ENCODE results near the gene WDFY4.

WDFY4 gene

DNA sequence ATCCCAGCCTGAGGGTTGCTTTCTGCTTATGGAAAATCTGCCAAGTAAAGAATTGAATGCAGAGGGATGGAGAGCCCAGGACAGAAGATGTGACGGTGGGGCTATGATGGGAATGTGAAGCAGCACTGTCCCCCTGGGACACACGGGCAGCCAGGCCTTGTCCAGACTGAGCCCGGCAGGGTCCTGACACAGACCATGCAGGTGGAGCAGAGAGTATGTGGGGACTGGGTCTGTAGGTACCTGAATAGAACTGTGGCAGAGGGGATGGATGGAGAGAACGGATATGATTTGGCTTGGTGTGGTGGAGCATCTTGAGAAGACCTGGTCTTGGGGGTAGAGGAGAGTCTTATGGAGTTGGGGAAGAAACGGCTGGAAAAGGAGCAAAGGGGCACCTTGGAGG, 255.7 kb downstream of the WDFY4 start:
- no peak for DNase-seq (ENCODE audit: low read depth in 2 of 3, low spot score in 1 of 3)

DNA sequence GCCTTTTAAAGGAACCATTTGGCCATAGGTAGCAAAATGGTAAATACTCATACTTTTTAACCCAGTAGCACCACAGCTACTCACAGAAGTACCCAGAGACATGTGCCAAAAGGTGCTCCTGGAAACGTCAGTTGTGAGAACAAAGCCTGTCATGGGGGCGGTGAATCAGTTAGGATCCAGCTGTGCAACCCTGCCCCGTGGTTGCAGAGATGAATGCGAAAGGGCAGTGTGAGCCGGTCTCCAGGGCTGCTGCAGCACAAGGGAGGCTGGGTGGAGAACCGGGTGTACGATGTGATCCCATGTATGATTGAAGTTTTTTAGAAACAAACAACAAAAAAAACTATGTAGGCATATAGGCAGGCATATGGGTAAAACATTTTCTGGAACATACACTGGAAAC, 256.3 kb downstream of the WDFY4 start:
- DNase-seq (ENCODE audit: low read depth in 2 of 3, low spot score in 1 of 3) = no peak

DNA sequence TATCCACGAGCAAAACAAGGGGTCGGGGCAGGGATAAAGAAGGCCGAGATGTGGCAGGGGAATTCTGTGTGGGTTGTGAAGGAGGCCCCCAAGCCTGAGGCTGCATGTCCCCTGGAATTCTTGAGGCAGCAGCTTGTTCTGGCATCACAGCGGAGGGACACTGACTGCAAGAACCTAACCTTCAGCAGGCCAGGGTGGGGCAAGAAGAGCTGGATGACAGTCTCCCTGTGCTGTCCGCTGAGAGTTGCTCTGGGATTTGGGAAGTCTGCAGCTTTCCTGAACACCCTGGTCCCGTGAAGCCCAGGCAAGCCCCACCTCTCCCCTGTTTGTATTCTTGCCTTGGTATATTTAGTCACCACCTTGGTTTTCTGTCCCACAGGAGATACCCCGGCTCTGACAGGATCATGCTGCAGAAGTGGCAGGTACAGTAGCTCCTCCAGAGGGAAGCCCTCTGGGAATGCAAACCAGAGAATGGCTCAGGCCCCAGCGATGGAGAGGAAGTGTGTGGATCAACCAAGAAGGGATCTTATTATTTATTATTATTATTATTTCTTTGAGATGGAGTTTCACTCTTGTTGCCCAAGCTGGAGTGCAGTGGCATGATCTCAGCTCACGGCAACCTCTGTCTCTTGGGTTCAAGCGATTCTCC, 256.9 kb downstream of the WDFY4 start:
- no peak for DNase-seq (ENCODE audit: low read depth in 2 of 3, low spot score in 1 of 3)

DNA sequence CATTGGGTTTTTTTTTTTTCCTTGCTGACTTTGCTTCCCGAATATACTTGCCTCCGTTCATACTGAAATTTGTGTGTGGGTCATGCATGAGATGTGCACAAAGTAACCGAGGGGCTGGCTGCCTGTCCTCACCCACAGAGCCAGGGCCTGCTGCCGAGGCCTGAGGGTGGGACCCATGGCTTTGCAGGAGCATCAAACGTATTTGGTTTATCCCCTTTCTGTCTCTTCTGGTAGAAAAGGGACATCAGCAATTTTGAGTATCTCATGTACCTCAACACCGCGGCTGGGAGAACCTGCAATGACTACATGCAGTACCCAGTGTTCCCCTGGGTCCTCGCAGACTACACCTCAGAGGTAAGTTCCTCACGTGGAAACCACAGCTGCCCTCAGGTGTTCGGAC, 258.4 kb downstream of the WDFY4 start:
- no peak for DNase-seq (ENCODE audit: low read depth in 2 of 3, low spot score in 1 of 3)

DNA sequence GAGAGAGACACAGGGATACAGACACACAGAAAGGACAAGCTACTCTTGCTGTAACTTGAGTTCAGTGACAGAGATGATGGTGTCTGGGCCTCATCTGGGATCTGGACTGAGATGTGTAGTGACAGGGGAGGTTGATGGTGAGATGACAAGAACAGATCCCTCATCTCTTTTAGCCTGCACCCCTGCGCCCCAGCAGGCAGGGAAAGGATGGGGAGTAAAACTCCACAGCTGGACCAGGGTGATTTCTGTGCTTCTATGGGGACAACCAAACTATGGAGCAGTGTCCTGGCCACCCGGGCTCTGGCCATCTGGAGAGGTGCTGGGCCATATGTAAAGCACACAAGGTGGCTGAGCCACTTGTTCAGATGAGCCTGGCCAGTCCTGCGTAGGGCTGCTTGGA, 259.5 kb downstream of the WDFY4 start:
- DNase-seq (ENCODE audit: low read depth in 2 of 3, low spot score in 1 of 3) = no peak

DNA sequence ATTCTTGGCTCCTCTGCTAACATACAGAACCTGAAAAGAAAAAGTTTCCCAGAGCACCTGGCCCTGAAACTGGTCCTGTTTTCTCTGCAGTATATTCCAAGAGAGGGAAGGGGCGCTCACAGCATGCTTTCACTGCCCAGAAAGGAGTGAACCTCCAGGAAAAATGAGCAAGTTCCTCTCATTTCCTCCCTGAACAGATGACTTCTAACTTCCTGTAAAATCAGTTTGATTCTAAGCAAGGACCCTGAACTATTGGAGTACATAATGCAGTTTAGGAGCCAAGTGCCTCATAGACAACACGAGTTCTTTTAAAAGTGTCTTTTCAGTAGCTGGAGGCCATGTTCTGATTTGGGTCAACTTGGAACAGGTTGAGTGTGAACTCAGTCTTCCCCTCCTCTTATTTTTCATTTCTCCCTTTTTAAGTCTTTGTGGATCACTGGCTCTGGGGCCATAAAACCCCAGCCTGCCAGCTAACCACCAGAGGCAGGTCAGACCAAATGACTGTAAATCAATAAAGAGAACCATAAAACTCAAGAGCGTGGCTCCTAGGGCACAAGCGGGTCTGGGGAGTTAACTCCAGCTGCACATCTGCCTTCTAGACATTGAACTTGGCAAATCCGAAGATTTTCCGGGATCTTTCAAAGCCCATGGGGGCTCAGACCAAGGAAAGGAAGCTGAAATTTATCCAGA, 260.9 kb downstream of the WDFY4 start:
- no peak for DNase-seq (ENCODE audit: low read depth in 2 of 3, low spot score in 1 of 3)

DNA sequence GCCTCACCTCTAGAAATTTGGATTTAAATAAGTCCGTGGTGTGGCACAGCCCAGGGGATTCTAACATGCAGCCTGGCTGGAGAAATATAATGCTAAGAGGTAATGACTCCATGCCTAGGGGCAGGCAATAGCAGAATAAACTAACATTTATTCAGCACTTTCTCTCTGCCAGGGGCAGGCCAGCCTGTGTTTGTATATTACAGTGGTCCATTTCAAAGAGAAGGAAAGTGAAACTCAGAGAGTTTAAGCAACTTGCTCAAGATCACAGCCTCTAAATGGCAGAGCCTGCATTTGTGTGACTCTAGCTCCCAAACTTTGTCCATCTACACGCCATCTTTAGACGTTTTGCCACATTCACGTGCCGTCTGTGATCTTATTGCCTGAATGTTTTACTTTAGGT, 261.7 kb downstream of the WDFY4 start:
- no peak for DNase-seq (ENCODE audit: low read depth in 2 of 3, low spot score in 1 of 3)

DNA sequence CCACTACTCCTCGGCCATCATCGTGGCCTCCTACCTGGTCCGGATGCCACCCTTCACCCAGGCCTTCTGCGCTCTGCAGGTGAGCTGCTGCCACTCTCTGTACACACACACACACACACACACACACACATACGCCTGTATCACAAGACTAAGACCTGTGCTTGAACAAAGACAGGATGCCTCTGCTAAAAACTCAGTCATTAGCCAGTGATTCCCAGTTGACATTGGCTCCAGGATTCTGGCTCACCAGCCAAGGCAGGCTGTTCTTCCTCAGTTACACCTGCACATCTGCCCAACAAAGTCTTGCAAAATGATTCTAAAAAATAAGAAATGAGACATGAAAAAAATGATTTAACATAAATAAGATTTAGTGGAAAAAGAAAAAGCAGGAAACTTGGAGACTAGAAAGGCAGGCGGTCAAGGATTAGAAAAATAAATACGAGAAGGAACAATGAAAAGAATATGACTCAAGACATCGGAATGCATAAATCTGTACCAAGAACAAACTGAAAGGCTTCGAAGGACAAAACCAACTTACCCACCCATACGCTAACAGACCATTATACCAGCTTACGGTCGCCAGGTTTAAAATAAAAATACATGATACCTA, 262.3 kb downstream of the WDFY4 start:
- DNase-seq (ENCODE audit: low read depth in 2 of 3, low spot score in 1 of 3) = no peak

DNA sequence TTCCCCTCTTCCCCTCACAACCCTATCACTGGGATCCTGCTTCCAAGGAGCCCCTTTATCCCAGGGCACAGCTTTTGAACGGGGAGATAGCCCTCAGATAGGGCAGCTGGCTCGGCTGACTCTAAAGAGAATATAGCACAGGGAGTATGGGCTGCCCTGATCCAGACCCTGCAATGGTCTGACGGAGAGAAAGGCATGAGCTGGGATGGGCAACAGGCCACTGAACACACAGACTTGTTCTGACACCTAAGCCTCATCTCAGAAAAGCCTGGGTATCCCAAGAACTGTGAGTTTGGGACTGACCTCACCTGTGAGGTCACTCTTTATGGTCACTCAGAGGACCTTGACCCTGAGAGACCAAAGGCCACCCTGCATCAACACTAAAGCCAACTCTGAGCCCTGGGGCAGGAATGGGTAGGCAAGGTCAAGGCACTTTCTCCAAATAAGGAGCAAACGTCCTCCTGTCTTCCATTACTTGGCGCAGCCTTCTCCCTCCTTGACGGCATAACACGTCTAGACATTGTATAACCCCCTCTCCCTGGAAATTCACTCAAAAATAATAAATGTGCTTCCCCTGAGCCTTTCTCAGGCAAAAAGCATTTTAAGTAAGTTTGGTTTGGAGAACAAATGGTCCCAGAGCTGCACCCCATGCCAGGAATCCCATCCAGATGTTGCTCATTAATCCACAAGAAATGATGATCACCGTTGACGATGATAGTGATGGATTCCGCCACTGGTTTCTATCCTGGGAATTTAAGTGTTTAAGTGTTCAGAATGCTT, 263.2 kb downstream of the WDFY4 start:
- DNase-seq (ENCODE audit: low read depth in 2 of 3, low spot score in 1 of 3) = no peak

DNA sequence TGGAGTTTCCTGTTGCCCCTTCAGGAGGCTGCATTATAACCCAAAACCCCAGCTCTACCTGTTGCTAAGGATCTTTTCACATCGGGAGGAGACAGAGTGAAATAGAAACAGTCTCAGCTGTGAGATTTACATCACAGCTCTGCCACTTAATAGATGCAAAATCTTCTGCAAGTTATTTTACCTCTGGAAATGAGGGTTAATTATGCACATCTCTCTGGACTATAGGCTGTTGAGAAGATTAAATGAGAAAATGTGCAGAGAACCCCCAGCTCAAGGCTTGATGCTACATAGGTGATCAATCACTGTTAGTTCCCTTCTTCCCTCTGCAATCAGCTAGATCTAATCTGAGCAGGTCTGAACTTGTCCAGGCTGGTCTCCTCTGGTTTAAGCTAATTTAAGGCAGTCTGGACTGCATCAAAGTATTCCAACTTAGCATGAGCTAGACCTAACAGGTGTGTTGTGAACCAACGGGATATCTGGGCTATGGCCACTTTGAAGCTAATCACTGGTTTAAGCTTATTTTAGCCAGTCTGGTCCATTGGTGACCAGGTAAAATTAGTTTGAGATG, 263.9 kb downstream of the WDFY4 start:
- no peak for DNase-seq (ENCODE audit: low read depth in 2 of 3, low spot score in 1 of 3)

DNA sequence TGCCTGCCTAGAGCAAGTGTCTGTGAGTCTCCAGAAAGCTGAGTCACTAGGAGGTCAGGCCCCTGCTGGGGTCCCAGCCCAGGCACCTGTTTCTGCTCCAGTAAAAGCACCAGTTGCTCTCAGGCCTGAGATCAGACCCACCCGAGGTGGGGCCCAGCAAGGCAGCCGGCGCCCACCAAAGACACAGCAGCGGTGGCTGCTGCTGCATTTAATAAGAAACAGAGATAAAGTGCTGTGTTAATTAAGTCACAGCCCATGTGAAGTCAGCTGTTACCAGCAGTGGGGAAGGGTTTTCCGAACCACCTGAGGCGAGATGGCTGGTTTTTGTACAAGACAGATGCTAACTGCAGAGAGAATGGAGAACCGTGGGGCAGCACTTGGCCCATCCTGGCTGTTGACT, 267.0 kb downstream of the WDFY4 start:
- no peak for DNase-seq (ENCODE audit: low read depth in 2 of 3, low spot score in 1 of 3)

DNA sequence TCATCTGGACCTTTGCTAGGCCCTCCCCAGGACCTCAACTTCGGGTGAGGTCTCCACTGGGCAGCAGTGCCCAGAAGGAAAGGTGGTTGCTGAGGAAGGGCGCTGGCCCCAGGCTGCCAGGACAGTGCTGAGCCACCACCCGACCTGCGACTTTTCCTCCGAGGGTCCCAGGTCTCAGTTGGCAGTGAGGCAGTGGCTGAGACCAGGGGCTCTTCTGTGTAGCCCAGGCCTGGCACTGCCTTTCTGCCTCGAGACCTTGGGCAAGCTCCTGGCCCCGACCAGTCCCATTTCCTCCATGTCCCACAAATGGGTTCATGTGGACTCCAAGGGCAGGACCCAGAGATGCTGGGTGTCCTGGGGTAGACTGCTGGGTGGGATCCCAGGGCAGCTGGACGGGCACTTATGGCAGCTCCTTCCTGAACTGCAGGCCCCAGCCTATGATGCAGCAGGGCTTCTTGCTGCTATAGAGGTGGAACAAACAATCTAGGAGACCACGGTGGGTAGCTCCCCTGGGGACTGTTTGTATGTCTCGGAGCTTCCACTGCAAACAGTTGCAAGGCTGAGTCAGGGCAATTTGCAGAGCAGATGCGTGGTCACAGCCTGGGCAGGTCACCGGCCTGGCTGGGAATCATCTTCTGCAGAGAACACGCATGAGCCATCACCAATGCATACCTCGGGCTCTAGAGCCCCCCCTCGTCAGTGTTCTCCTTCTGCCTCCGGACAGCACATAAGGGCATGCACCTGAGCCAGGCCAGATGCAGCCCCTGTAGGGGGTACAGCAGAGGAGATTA, 272.9 kb downstream of the WDFY4 start:
- DNase-seq (ENCODE audit: low read depth in 2 of 3, low spot score in 1 of 3) = no peak

DNA sequence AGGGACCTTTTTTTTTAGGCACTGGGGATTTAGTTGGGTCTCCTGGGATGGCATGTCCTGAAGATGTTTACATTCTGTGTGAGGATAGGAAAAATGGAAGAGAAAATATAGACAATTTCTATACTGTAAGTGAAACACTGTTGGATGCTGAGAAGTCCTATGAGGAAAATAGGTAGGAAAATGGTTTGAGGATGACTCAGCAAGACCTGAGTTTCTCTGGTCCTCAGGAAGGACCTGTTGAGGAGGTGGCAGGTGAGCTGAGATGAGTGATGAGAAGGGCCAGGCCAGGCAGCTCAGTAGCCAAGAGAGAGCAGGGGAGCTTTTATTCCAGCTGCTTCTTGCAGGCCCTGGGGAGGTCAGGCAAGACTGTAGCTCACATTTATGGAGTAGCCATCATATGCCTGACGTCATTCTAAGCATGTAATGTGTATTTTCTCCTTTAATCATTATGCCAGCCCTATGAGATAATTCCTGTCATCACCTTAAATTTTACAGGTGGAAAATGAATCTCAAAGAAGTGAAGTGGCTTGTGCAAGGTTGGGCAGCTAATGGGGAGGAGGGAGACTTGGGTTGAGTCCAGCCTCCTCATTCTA, 274.0 kb downstream of the WDFY4 start:
- DNase-seq (ENCODE audit: low read depth in 2 of 3, low spot score in 1 of 3) = no peak

DNA sequence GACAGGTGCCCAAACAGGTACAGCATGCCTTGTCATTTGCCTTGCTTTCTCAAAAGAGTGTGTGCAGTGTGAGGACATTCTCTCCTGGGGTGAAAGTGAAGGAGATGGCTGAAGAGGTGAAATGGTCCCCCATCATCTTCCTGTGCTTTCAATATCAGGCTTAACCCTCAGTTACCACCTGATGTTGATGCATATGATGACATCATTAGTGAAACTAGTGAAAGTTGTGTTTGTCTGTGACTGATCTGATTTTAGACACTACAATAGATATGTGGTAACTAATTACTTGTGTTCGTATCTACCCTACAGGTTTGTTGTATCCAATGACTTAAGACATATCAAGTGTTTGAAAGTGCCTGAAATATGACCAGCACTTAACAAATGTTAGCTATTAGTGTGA, 279.4 kb downstream of the WDFY4 start:
- no peak for DNase-seq (ENCODE audit: low read depth in 2 of 3, low spot score in 1 of 3)

DNA sequence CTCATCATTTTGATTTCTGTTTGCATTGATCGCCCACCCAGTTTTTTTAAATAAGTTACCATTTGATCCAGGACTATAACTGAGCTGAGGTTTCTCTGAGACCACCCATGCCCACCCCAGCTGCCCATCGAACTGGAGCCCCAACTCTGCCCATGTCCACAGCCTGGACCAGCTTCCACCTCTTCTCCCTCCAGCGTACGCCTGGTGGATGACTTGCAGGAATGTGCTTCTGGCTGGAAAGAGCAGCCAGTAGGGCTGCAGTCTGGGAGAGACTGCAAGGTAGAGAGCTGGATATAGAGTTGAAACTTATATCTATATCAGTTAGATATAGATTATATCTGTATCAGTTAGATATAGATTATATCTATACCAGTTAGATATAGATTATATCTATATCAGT, 280.8 kb downstream of the WDFY4 start:
- DNase-seq (ENCODE audit: low read depth in 2 of 3, low spot score in 1 of 3) = no peak

DNA sequence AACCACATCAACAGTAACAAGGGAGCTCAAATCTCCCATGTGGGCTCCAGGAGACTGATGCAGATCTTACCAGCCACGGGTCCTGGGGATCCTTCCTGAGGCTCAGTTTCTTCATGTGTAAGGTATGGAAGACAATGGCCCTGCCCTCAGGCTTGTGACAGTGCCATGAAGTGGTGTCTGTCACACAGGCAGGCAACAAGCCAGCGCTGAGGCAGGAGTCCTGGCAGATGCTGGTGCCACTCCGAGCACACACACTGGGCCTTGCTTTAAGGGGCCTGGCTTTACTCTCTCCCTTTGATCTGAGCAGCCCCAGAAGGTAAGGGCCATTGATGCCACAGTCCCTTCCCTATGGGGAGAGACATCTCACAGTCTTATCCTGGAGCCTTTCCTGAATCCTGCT, 283.4 kb downstream of the WDFY4 start:
- DNase-seq (ENCODE audit: low read depth in 2 of 3, low spot score in 1 of 3) = no peak

DNA sequence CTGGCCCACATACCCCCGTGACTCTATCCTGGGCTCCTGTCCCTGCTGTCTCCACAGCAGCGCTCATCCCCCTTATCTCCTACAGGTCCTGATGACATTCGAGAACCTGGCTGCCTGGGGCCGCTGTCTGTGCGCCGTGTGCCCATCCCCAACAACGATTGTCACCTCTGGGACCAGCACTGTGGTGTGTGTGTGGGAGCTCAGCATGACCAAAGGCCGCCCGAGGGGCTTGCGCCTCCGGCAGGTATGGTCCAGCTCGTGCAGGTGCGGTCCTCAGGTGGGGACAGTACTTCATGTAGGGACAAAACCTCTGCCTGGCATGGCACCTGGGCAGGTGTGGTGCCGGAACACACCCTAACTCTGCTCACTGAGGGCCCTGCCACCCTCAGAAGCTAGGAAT, 285.4 kb downstream of the WDFY4 start:
- no peak for DNase-seq (ENCODE audit: low read depth in 2 of 3, low spot score in 1 of 3)

DNA sequence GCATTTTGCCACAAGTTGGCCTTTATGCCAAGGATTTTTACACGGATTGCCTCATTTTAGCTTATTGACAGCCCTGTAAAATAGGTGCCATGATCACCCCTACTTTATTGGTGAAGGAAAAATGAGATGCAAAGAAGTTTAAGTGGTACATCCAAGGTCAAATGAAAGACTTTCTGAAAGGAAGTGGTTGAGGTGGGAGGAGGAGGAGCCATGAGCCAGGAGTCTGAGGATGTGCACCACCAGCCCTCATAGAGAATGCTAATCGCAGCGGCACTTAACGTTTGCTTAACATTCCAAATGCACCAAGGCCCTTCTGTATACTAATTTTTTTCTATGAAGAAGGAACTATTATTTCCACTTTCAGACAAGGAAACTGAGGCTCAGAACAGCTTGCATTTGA, 286.0 kb downstream of the WDFY4 start:
- no peak for DNase-seq (ENCODE audit: low read depth in 2 of 3, low spot score in 1 of 3)

DNA sequence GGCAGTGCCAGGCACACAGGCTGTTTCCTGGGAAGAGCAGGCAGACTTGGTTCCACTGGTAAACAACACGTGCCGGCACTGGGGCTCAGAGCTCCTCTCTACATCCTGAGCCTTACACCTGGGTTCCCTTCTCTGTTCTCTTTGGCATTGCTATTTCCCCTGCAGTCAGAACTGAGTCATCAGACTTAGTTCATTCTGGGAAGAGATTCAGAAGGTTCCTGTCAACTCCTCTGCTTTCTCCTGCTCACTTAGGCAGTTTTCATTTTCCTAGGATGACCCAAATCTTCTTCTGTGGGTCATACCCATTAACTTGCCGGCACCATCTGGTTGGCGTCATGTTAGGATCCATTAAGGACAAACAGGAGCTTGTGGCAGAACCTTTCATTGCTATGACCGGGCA, 288.4 kb downstream of the WDFY4 start:
- DNase-seq (ENCODE audit: low read depth in 2 of 3, low spot score in 1 of 3) = no peak

DNA sequence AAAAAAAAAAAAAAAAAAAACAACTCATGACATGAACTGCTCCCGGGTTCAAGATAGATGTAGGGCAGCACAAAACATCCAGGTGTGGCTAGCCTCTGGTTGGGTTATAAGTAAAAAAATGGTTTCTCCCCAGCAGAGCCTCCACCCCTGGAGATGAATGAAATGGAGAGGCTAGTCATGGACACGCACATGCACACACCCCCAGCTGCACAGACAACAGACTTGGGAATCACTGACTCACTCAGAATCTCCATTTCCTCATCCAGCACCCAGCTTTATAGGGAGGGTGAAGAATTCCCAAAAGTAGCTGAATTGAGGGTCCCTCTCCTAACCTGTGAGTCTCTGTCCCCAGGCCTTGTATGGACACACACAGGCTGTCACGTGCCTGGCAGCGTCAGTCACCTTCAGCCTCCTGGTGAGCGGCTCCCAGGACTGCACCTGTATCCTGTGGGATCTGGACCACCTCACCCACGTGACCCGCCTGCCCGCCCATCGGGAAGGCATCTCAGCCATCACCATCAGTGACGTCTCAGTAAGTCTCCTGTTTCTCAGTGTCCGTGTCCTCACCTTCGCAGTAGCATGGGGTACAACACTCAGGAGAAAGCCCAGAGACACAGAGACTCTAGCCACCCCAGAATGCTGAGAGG, 290.0 kb downstream of the WDFY4 start:
- no peak for DNase-seq (ENCODE audit: low read depth in 2 of 3, low spot score in 1 of 3)
